Ishikawa (cell line): ENCODE results near the gene ARID3A.

Source experiments
- CEBPB ChIP-seq: IDR thresholded peaks from 2 replicates; pipeline ENCODE4 v1.6.1; 2012
- CREB1 ChIP-seq: IDR thresholded peaks from 2 replicates; pipeline ENCODE4 v1.6.1; 2012; ENCODE audit warnings: low read depth
- EGR1 ChIP-seq: IDR thresholded peaks from 2 replicates; pipeline ENCODE4 v1.6.1; 2012
- EP300 ChIP-seq: IDR thresholded peaks from 2 replicates; pipeline ENCODE4 v1.6.1; 2012; ENCODE audit warnings: borderline replicate concordance
- FOXM1 ChIP-seq: IDR thresholded peaks from 2 replicates; pipeline ENCODE4 v1.6.1; 2012; ENCODE audit warnings: low read depth, borderline replicate concordance
- NFIC ChIP-seq: IDR thresholded peaks from 2 replicates; pipeline ENCODE4 v1.6.1; 2012
- RAD21 ChIP-seq: IDR thresholded peaks from 2 replicates; pipeline ENCODE4 v1.6.1; 2012; ENCODE audit warnings: low read depth
- TAF1 ChIP-seq: IDR thresholded peaks from 2 replicates; pipeline ENCODE4 v1.6.1; 2012; ENCODE audit warnings: low read depth, mild to moderate bottlenecking
- TCF12 ChIP-seq: IDR thresholded peaks from 2 replicates; pipeline ENCODE4 v1.6.1; 2012; ENCODE audit warnings: low read depth
- TEAD4 ChIP-seq: IDR thresholded peaks from 2 replicates; pipeline ENCODE4 v1.6.1; 2012
- USF1 ChIP-seq: IDR thresholded peaks from 2 replicates; pipeline ENCODE4 v1.6.1; 2012
- YY1 ChIP-seq: IDR thresholded peaks from 2 replicates; pipeline ENCODE4 v1.6.1; 2012; ENCODE audit warnings: low read depth
- ZBTB7A ChIP-seq: IDR thresholded peaks from 2 replicates; pipeline ENCODE4 v1.6.1; 2012; ENCODE audit warnings: low read depth
- TF ChIP-seq, protein P1 (sequence below): IDR thresholded peaks from 2 replicates; pipeline ENCODE4 v1.6.1; 2012
- TF ChIP-seq, protein P2 (sequence below): IDR thresholded peaks from 2 replicates; pipeline ENCODE4 v1.6.1; 2012; ENCODE audit warnings: low read depth, mild to moderate bottlenecking

Gene ARID3A

DNA sequence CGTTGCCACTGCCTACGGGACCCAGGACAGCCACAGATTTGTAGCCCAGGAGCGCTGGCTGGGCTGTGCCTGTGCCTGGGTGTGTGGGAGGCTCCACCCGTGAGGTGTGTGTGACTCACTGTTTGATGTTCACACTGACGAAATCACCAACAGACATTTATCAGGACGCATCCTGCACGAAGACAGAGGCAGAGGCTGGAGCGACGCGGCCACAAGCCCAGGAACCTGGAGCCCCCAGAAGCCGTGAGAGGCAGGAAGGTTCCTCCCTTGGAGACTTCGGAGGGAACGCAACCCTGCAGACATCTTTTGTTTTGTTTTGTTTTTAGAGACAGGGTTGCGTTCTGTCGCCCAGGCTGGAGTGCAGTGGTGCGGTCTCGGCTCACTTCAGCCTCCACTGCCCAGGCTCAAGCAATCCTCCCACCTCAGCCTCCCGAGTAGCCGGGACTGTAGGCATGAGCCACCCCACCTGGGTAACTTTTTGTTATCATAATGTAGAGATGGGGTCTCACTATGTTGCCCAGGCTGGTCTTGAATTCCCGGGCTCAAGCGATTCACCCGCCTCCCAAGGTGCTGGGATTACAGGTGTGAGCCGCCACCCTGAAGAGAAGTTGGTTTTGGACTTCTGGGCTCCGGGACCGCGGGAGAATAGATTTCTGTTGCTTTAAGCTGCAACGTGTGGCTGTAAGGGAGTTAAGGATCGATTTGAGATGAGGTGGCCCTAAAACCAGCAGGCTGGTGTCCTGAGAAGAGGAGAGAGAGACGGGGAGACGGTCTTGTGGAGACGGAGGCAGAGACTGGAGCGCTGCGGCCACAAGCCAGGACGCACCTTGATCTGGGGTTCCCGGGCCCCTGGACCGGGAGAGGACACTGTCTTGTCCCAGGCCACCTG lies 33.4 kb downstream of the ARID3A start:
- TF ChIP-seq TAF1 (no peak), ZBTB7A (no peak), TEAD4 (no peak), CEBPB (no peak), RAD21 (no peak)
- TF ChIP-seq, protein P1, sequence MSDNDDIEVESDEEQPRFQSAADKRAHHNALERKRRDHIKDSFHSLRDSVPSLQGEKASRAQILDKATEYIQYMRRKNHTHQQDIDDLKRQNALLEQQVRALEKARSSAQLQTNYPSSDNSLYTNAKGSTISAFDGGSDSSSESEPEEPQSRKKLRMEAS: no peak

GRCh38 chr19:960020-960419 lies 34.2 kb downstream of the ARID3A start:
- TF ChIP-seq EGR1: no peak
- TF ChIP-seq TEAD4: peak; percentile 85

DNA sequence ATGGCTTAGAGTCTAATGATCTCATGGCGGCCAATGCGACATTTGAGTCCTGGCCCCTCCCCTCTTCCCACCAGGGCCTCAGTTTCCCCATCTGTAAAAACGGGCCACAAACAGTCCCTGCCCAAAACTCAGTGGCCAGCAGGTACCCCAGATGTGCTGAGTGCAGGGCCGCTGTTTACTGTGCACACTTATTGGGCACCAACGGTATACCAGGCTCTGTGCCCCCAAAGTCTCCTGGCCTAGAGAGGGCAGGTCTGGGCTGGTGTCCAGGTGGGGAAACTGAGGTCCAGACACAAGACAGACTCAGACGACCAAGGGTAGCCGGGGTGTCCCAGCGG lies 34.7 kb downstream of the ARID3A start:
- no peak for TF ChIP-seq NFIC
- no peak for TF ChIP-seq USF1
- TF ChIP-seq CREB1: no peak
- TF ChIP-seq CEBPB: no peak
- TF ChIP-seq YY1: no peak
- TF ChIP-seq EP300: no peak

GRCh38 chr19:961866-962620 lies 36.2 kb downstream of the ARID3A start:
- no peak for TF ChIP-seq TEAD4
- TF ChIP-seq EP300: no peak
- TF ChIP-seq, protein P2, sequence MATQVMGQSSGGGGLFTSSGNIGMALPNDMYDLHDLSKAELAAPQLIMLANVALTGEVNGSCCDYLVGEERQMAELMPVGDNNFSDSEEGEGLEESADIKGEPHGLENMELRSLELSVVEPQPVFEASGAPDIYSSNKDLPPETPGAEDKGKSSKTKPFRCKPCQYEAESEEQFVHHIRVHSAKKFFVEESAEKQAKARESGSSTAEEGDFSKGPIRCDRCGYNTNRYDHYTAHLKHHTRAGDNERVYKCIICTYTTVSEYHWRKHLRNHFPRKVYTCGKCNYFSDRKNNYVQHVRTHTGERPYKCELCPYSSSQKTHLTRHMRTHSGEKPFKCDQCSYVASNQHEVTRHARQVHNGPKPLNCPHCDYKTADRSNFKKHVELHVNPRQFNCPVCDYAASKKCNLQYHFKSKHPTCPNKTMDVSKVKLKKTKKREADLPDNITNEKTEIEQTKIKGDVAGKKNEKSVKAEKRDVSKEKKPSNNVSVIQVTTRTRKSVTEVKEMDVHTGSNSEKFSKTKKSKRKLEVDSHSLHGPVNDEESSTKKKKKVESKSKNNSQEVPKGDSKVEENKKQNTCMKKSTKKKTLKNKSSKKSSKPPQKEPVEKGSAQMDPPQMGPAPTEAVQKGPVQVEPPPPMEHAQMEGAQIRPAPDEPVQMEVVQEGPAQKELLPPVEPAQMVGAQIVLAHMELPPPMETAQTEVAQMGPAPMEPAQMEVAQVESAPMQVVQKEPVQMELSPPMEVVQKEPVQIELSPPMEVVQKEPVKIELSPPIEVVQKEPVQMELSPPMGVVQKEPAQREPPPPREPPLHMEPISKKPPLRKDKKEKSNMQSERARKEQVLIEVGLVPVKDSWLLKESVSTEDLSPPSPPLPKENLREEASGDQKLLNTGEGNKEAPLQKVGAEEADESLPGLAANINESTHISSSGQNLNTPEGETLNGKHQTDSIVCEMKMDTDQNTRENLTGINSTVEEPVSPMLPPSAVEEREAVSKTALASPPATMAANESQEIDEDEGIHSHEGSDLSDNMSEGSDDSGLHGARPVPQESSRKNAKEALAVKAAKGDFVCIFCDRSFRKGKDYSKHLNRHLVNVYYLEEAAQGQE: no peak
- no peak for TF ChIP-seq TCF12
- no peak for TF ChIP-seq NFIC
- TF ChIP-seq ZBTB7A: no peak
- TF ChIP-seq, protein P1: no peak
- TF ChIP-seq RAD21: no peak
- no peak for TF ChIP-seq CEBPB

DNA sequence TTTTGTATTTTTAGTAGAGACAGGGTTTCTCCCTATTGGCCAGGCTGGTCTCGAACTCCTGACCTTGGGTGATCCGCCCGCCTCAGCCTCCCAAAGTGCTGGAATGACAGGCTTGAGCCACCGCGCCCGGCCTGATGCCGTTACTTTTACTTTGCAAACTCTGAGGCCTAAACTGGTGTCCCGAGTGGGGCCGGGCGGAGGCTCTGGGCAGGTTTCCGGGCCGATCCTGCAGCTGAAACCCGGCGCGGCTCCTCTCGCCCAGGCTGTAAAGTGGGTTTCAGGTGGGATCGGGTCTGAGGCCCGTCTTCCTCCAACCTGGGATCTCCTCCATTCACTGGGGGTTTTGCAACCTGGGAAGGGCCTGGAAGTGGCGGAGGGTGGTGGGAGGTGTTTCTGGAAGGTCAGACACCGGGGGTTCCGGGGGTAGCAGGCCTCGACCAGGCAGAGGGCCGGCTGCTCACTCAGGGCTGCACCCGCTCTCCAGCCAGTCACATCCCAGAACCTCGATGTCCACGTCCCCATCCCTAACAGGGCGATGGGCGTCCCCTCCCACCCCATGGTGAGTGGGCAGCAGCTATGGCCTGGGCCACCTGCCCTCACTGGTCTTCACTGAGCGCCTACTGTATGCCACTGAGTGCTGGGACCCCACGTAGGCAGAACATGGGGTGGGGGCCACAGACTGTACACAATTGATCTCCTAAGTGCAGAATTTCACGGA lies 37.0 kb downstream of the ARID3A start:
- TF ChIP-seq EGR1 (no peak), TEAD4 (no peak), NFIC (no peak), TCF12 (no peak), CREB1 (no peak), CEBPB (no peak), RAD21 (no peak), ZBTB7A (no peak), EP300 (no peak), YY1 (no peak)
- TF ChIP-seq, protein P2: no peak
- TF ChIP-seq, protein P1: no peak

DNA sequence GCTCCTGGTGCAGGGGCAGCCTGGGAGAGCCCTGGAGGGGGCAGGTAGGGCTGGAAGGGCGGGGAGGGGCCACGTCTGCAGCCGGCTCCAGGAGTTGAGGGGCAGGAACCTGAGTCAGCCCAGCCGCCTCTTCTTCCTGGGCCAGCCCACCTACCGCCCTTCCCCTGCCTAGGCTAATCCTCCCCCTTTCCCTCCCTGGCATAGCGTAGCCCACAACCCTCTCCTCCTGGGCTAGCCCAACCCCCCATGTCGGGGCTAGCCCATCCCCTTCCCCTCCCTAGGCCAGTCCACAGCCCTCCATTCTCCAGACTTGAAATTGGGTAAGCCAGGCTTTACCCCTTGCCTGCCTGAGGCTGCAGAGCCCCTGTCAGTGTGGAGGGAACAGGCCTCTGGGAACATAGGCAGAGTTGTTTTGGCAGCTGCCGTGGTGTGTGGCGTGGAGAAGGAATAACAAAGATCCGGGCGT lies 37.7 kb downstream of the ARID3A start:
- TF ChIP-seq TAF1 (no peak), RAD21 (no peak), YY1 (no peak), TEAD4 (no peak), EGR1 (no peak), TCF12 (no peak), USF1 (no peak), FOXM1 (no peak)
